Activated T-helper 17 cell treated with anti-CD3 and anti-CD28 coated beads, Interleukin-2, amount 50 U/mL, for 72 hours (primary cell): ENCODE measurements around the gene PGAM5. TPM values are rescaled to one million over a fixed set of nuclear protein-coding genes. Genes with fewer than 3 reads are reported as not detected.

Experiments used
- ATAC-seq: fragments of 150-1000 bp; cut with Tn5 transposase; replicated peaks from 2 replicates; pipeline ENCODE4 v1.10.0; 2021; ENCODE audit warnings: mild to moderate bottlenecking, moderate library complexity
- H3K27ac Mint-ChIP-seq: one replicate; pipeline ENCODE4 v1.8.0; 2022; ENCODE audit warnings: mixed read lengths
- H3K27me3 Mint-ChIP-seq: one replicate; pipeline ENCODE4 v1.8.0; 2022; ENCODE audit warnings: mixed read lengths
- H3K36me3 Mint-ChIP-seq: one replicate; pipeline ENCODE4 v1.8.0; 2022; ENCODE audit warnings: low read depth, mild to moderate bottlenecking, mixed read lengths
- H3K4me1 Mint-ChIP-seq: one replicate; pipeline ENCODE4 v1.8.0; 2022; ENCODE audit warnings: mixed read lengths
- H3K4me3 Mint-ChIP-seq: one replicate; pipeline ENCODE4 v1.8.0; 2022; ENCODE audit warnings: mild to moderate bottlenecking, mixed read lengths
- H3K9me3 Mint-ChIP-seq: one replicate; pipeline ENCODE4 v1.8.0; 2022; ENCODE audit warnings: mixed read lengths
- total RNA-seq, 2 donors: library from RNA; stranded (reverse); gene quantifications; one replicate each; pipeline ENCODE4 v1.2.3, GENCODE V29; 2022

Gene PGAM5
- total RNA-seq, 2 donors from 2014 or later = 38.4 to 94.7 TPM

DNA sequence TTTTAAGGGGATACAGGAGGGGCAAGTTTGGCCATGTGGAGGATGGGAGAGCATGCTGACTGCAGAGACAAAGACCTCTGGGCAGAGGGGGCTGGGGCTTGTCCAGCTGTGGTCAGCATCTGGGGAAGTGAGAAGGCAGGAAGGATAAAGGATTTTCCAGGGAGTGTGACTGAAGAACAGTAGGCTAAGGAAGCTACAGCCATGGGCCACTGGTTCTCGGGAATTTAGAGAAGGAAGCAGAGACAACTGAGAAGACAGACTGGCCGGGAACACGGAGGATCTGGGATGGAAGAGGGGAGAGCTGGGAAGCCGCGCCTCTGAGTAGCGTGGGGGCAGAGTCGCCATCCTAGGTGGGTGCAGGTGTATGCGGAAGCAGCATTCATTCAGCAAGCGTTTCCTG lies 7.0 kb upstream of the PGAM5 start:
- Mint-ChIP-seq H3K27ac (no peak overlapping the region), H3K4me1 (no peaks in the 10 kb centered on the region), H3K4me3 (no peak overlapping the region), H3K27me3 (no peaks in the 10 kb centered on the region), H3K36me3 (peaks cover 23% of the 10 kb centered on the region), H3K9me3 (peaks cover 5% of the 10 kb centered on the region)
- no peak for ATAC-seq

DNA sequence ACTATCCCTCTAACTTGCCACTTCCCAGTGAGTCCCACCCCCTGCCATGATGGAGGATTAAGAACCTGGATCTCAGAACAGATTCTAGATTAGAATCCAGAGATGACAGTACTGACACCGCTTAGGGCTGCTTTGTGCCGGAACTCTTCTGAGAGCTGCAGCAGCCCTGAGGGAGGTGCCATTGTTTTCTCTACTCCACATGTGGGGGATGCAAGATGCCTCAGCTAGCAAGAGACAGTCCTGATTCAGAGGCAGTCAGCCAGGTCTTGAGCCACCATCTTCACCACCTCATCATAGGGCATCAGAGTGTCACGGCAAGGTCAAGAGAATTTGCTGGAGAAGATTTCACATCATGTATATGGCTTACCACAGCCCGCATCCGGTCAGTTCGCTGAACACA lies 3.4 kb upstream of the PGAM5 start:
- Mint-ChIP-seq H3K36me3 (peaks cover 2% of the 10 kb centered on the region), H3K27ac (no peak overlapping the region), H3K27me3 (no peaks in the 10 kb centered on the region), H3K4me3 (no peak overlapping the region), H3K4me1 (no peaks in the 10 kb centered on the region), H3K9me3 (peaks cover 5% of the 10 kb centered on the region)
- no peak for ATAC-seq

- H3K4me3 Mint-ChIP-seq = no peak overlapping the region
- peak overlapping the region; percentile 52 for H3K27ac Mint-ChIP-seq
Measured at GRCh38 chr12:132708150-132708549, 2.5 kb upstream of the PGAM5 start.

GRCh38 chr12:132710043-132710404 lies 618 bp upstream of the PGAM5 start:
- Mint-ChIP-seq H3K36me3 (peaks cover 24% of the 10 kb centered on the region), H3K4me1 (peaks cover 5% of the 10 kb centered on the region), H3K4me3 (peak overlapping the region; percentile 91), H3K27ac (peak overlapping the region; percentile 88), H3K9me3 (peaks cover 5% of the 10 kb centered on the region), H3K27me3 (no peaks in the 10 kb centered on the region)
- ATAC-seq = peak; percentile 3

More at GRCh38 chr12:132708150-132708549, 2.5 kb upstream of the PGAM5 start:
- no peaks in the 10 kb centered on the region for H3K27me3 Mint-ChIP-seq
- ATAC-seq = no peak
- peaks cover 7% of the 10 kb centered on the region for H3K36me3 Mint-ChIP-seq
- H3K9me3 Mint-ChIP-seq = peaks cover 5% of the 10 kb centered on the region
- H3K4me1 Mint-ChIP-seq = peaks cover under 1% of the 10 kb centered on the region

DNA sequence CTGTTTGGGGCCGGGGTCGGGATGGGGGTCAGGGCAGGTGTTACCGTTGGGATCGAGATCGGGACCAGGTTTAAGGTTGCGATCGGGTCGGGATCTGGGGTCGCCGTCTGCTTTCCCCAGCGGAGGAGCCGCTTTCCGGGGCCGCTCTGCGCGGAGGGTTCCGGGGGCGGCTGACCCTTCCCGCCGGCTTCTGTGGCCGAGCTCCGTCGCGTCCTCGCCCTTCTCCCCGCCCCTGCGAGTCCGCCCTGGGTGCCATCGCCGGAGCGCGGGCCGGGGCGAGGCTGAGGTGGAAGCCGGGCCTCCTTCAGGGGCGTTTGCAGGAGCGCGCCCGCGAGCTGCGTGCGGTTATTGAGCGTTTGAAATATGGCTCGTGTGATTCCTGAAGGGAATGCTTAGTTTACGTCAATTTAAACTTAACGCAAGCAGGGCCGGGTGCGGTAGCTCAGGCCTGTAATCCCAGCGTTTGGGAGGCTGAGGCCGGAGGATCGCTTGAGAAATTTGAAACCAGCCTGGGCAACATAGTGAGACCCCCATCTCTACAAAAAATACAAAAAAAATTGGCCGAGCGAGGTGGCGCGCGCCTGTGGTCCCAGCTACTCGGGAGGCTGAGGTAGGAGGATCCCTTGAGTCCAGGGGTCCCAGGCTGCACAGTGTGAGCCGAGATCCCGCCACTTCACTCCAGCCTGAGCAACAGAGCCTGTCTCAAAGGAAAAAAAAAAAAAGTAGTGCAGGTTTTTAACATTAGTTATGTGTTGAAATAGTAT lies 620 bp downstream of the PGAM5 start:
- H3K4me3 Mint-ChIP-seq = peak overlapping the region; percentile 78
- peaks cover 5% of the 10 kb centered on the region for H3K9me3 Mint-ChIP-seq
- H3K36me3 Mint-ChIP-seq = peaks cover 37% of the 10 kb centered on the region
- peak; percentile 28 for ATAC-seq
- peak overlapping the region; percentile 38 for H3K27ac Mint-ChIP-seq
- no peaks in the 10 kb centered on the region for H3K27me3 Mint-ChIP-seq
- H3K4me1 Mint-ChIP-seq = peaks cover 5% of the 10 kb centered on the region

GRCh38 chr12:132713123-132713522 lies 2.5 kb downstream of the PGAM5 start:
- Mint-ChIP-seq H3K9me3 (peaks cover 4% of the 10 kb centered on the region), H3K27ac (no peak overlapping the region), H3K4me1 (peaks cover 5% of the 10 kb centered on the region), H3K4me3 (peak overlapping the region; percentile 43), H3K36me3 (peaks cover 53% of the 10 kb centered on the region), H3K27me3 (no peaks in the 10 kb centered on the region)
- ATAC-seq = no peak

GRCh38 chr12:132715874-132716273 lies 5.2 kb downstream of the PGAM5 start:
- Mint-ChIP-seq H3K4me3 (no peak overlapping the region), H3K27me3 (no peaks in the 10 kb centered on the region)

GRCh38 chr12:132716356-132716755 lies 5.7 kb downstream of the PGAM5 start:
- no peak overlapping the region for H3K4me3 Mint-ChIP-seq
- ATAC-seq = no peak

More at GRCh38 chr12:132715874-132716273, 5.2 kb downstream of the PGAM5 start:
- H3K36me3 Mint-ChIP-seq = peaks cover 80% of the 10 kb centered on the region
- H3K27ac Mint-ChIP-seq = no peak overlapping the region
- H3K4me1 Mint-ChIP-seq = peaks cover 5% of the 10 kb centered on the region
- H3K9me3 Mint-ChIP-seq = no peaks in the 10 kb centered on the region
- no peak for ATAC-seq

GRCh38 chr12:132717011-132717410 lies 6.4 kb downstream of the PGAM5 start:
- H3K4me1 Mint-ChIP-seq = peaks cover 5% of the 10 kb centered on the region
- no peak overlapping the region for H3K27ac Mint-ChIP-seq
- no peak for ATAC-seq
- no peaks in the 10 kb centered on the region for H3K27me3 Mint-ChIP-seq
- peaks cover 91% of the 10 kb centered on the region for H3K36me3 Mint-ChIP-seq
- H3K4me3 Mint-ChIP-seq = no peak overlapping the region
- no peaks in the 10 kb centered on the region for H3K9me3 Mint-ChIP-seq

More at GRCh38 chr12:132716356-132716755, 5.7 kb downstream of the PGAM5 start:
- Mint-ChIP-seq H3K9me3 (no peaks in the 10 kb centered on the region), H3K27me3 (no peaks in the 10 kb centered on the region), H3K4me1 (peaks cover 5% of the 10 kb centered on the region), H3K27ac (no peak overlapping the region), H3K36me3 (peaks cover 84% of the 10 kb centered on the region)

DNA sequence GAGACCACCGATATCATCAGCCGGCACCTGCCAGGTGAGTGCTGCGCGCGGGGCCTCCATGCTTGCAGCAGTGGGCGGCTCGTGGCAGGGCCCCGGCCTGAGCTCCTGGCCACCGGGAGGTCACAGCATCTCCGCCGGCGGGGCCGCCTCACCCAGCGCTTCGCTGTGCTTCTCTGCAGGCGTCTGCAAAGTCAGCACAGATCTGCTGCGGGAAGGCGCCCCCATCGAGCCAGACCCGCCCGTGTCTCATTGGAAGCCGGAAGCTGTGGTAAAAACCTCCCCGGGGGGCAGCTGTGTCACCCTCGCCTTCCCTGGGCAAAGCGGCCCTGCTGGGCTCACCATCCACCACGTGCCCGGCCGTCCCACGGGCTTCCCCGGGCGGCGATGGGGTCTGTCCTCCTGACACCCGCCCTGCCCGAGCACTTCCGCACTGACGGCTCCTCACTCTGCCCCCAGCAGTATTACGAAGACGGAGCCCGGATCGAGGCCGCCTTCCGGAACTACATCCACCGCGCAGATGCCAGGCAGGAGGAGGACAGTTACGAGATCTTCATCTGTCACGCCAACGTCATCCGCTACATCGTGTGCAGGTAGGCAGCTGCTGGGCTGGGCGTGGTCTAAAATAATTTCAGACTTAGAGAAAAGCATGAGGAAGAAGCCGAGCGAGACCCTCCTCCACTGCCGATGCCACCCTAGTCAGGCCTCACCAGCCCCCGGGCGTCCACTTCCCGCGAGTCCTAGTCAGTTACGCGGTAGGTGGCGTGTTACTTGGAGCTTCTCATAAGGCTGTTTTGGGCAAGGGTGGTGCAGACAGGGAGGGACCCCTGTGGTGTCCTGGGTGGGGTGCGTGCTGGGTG lies 7.1 kb downstream of the PGAM5 start:
- Mint-ChIP-seq H3K4me3 (no peak overlapping the region), H3K27me3 (no peaks in the 10 kb centered on the region), H3K27ac (no peak overlapping the region), H3K4me1 (peaks cover 5% of the 10 kb centered on the region), H3K36me3 (peaks cover 94% of the 10 kb centered on the region), H3K9me3 (no peaks in the 10 kb centered on the region)
- no peak for ATAC-seq

- Mint-ChIP-seq H3K27ac (peak overlapping the region; percentile 44), H3K36me3 (peaks cover 96% of the 10 kb centered on the region), H3K4me3 (no peak overlapping the region), H3K27me3 (no peaks in the 10 kb centered on the region), H3K4me1 (no peaks in the 10 kb centered on the region), H3K9me3 (no peaks in the 10 kb centered on the region)
- ATAC-seq = no peak
Measured at GRCh38 chr12:132718644-132719043, 8.0 kb downstream of the PGAM5 start.

DNA sequence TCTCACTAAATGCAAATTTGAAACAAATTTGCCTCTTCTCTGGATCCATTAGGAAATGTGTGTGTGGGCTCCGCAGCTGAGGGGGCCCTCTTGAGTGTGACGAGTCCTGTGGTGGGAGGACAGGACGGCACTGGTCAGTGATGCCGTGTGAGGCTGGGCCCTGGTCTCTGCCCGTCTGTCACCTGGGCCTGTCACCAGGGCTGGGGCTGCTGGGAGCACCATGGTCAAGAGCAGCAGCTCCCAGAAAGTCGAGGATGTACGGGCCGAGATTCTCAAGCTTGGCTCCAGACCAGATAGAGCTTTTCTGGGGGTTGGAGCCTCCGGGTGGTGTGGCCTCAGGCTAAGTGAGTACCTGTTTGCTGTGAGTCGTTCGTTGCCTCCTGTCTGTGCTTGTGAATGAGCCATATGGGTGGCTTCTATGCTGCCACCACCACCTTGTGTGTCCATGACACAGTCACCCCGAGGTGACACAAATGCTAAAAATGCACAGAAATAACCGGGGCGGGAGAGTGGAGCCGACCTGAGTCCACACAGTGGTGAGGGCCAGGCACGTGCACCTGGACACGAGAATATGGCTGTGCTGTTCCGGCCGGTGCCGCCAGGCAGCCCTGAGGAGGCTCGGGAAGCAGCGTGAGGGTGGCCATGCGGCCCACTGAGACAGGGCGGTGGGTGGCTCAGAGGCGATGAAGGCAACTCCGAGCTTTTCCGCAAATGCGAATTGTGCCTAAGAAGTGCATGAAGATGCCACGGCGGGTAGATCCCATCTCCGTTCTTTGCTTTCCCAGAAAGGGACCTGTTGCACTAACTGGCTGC lies 8.7 kb downstream of the PGAM5 start:
- Mint-ChIP-seq H3K36me3 (peaks cover 97% of the 10 kb centered on the region), H3K27ac (peak overlapping the region; percentile 44)
- ATAC-seq = peak; percentile 18

GRCh38 chr12:132719954-132720324 lies 9.3 kb downstream of the PGAM5 start:
- ATAC-seq = no peak
- Mint-ChIP-seq H3K27me3 (no peaks in the 10 kb centered on the region), H3K36me3 (peaks cover 97% of the 10 kb centered on the region), H3K4me3 (no peak overlapping the region), H3K9me3 (no peaks in the 10 kb centered on the region), H3K4me1 (no peaks in the 10 kb centered on the region), H3K27ac (no peak overlapping the region)

More for the DNA sequence above, 8.7 kb downstream of the PGAM5 start:
- Mint-ChIP-seq H3K4me1 (no peaks in the 10 kb centered on the region), H3K9me3 (no peaks in the 10 kb centered on the region), H3K27me3 (no peaks in the 10 kb centered on the region), H3K4me3 (no peak overlapping the region)

- Mint-ChIP-seq H3K27me3 (no peaks in the 10 kb centered on the region), H3K4me3 (no peak overlapping the region), H3K36me3 (peaks cover 97% of the 10 kb centered on the region), H3K9me3 (no peaks in the 10 kb centered on the region), H3K27ac (no peak overlapping the region), H3K4me1 (no peaks in the 10 kb centered on the region)
- no peak for ATAC-seq
Measured at GRCh38 chr12:132720606-132721345, 10.1 kb downstream of the PGAM5 start.
